Activated naive CD4-positive, alpha-beta T cell treated with anti-CD3 and anti-CD28 coated beads, Interleukin-2, amount 50 U/mL, for 24 hours (primary cell): ENCODE results near the gene HABP4.
"Not testable (repeated sequence)": the region's sequence is repeated elsewhere in the genome, so short reads cannot be mapped to it uniquely, and the experiment has no call there.

ENCODE experiments used
- H3K27ac Mint-ChIP-seq: one replicate; pipeline ENCODE4 v1.8.0; 2021; ENCODE audit warnings: mild to moderate bottlenecking, mixed read lengths
- H3K27me3 Mint-ChIP-seq: one replicate; pipeline ENCODE4 v1.8.0; 2021; ENCODE audit warnings: mixed read lengths
- H3K36me3 Mint-ChIP-seq: one replicate; pipeline ENCODE4 v1.8.0; 2021; ENCODE audit warnings: mixed read lengths
- H3K4me1 Mint-ChIP-seq: one replicate; pipeline ENCODE4 v1.8.0; 2021; ENCODE audit warnings: mixed read lengths
- H3K4me3 Mint-ChIP-seq: one replicate; pipeline ENCODE4 v1.8.0; 2021; ENCODE audit warnings: mild to moderate bottlenecking, mixed read lengths
- H3K9me3 Mint-ChIP-seq: one replicate; pipeline ENCODE4 v1.8.0; 2021; ENCODE audit warnings: mixed read lengths

The HABP4 gene

GRCh38 chr9:96496368-96497116 lies 46.6 kb downstream of the HABP4 start:
- Mint-ChIP-seq H3K27me3 (no peaks in the 10 kb centered on the region), H3K27ac (no peak overlapping the region), H3K36me3 (peaks cover 2% of the 10 kb centered on the region), H3K4me3 (no peak overlapping the region), H3K9me3 (no peaks in the 10 kb centered on the region), H3K4me1 (peaks cover 4% of the 10 kb centered on the region)

GRCh38 chr9:96497117-96497399 lies 47.1 kb downstream of the HABP4 start:
- Mint-ChIP-seq H3K27me3 (no peaks in the 10 kb centered on the region), H3K36me3 (no peaks in the 10 kb centered on the region), H3K27ac (no peak overlapping the region)

DNA sequence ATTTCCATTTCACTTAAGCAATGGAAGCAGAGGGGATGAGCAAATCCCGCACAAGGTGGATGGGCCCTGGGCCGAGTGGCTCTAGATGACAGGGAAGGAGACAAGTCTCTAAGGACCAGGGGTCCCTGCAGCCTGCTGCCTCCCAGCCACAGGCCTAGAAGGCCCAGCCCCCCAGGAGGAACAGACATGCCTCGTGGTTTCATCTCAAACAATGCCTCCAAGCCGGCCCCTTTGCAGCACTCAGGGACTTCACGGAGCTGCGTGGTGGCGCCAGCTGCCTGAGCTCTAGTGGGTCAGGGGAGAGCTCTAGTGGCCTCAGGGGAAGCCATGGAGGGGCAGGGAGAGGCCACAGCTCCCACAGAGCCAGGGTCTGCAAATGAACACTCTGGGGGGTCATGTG lies 48.8 kb downstream of the HABP4 start:
- H3K9me3 Mint-ChIP-seq = no peaks in the 10 kb centered on the region

More at GRCh38 chr9:96497117-96497399, 47.1 kb downstream of the HABP4 start:
- no peaks in the 10 kb centered on the region for H3K4me1 Mint-ChIP-seq
- no peaks in the 10 kb centered on the region for H3K9me3 Mint-ChIP-seq
- no peak overlapping the region for H3K4me3 Mint-ChIP-seq

GRCh38 chr9:96499257-96499656 lies 49.3 kb downstream of the HABP4 start:
- peaks cover 6% of the 10 kb centered on the region for H3K36me3 Mint-ChIP-seq
- peaks cover under 1% of the 10 kb centered on the region for H3K27me3 Mint-ChIP-seq
- H3K4me1 Mint-ChIP-seq = no peaks in the 10 kb centered on the region
- no peaks in the 10 kb centered on the region for H3K9me3 Mint-ChIP-seq
- H3K4me3 Mint-ChIP-seq = no peak overlapping the region
- no peak overlapping the region for H3K27ac Mint-ChIP-seq

More for the DNA sequence above, 48.8 kb downstream of the HABP4 start:
- H3K27ac Mint-ChIP-seq = no peak overlapping the region
- H3K36me3 Mint-ChIP-seq = peaks cover 3% of the 10 kb centered on the region
- H3K27me3 Mint-ChIP-seq = no peaks in the 10 kb centered on the region
- H3K4me3 Mint-ChIP-seq = no peak overlapping the region
- no peaks in the 10 kb centered on the region for H3K4me1 Mint-ChIP-seq

DNA sequence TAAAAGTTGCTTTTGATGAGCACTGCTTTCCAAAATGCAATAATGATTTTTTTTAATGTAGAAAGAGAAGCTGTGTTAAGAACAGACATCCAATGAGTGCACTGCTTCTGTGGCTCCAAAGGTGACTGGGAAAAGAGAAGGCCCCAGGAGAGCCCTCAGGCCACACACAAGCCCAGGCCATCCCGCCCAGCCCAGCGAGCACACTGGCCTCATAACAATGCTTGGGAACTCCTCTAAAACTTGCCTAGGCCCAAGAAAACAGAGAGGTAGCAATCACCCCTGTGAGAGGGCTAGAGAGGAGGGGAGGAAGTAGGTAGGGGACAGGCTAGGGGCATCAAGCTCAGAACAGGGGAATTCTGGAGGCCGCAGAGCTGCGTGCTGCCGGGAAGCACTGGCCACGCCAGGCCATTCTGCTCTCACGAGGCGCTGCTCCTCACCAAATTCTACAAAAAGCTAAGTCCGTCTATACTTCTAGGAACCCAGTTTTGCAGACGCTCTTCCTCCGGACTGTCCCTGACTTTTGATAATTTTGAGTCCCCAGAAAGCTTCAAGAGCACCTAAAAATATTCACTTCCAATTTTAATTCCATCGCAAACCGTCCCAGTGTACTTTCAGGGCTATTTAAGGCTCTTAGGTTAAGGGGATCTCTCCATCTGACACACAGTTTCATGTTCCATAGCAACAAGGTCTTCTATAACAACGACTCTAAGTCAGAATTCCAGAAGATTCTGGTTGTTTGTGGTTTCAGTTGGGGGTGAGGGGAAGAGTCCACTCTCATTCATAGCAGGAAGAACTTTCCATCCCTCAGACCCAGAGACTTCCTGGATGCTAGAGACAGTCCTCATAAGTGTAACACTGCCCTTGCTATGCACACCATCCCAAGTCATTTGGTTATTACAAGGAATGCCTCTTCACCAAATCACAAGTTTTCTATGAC lies 51.0 kb downstream of the HABP4 start:
- Mint-ChIP-seq H3K4me3 (no peak overlapping the region), H3K9me3 (no peaks in the 10 kb centered on the region), H3K4me1 (no peaks in the 10 kb centered on the region), H3K27ac (no peak overlapping the region), H3K36me3 (peaks cover 7% of the 10 kb centered on the region), H3K27me3 (peaks cover 1% of the 10 kb centered on the region)

DNA sequence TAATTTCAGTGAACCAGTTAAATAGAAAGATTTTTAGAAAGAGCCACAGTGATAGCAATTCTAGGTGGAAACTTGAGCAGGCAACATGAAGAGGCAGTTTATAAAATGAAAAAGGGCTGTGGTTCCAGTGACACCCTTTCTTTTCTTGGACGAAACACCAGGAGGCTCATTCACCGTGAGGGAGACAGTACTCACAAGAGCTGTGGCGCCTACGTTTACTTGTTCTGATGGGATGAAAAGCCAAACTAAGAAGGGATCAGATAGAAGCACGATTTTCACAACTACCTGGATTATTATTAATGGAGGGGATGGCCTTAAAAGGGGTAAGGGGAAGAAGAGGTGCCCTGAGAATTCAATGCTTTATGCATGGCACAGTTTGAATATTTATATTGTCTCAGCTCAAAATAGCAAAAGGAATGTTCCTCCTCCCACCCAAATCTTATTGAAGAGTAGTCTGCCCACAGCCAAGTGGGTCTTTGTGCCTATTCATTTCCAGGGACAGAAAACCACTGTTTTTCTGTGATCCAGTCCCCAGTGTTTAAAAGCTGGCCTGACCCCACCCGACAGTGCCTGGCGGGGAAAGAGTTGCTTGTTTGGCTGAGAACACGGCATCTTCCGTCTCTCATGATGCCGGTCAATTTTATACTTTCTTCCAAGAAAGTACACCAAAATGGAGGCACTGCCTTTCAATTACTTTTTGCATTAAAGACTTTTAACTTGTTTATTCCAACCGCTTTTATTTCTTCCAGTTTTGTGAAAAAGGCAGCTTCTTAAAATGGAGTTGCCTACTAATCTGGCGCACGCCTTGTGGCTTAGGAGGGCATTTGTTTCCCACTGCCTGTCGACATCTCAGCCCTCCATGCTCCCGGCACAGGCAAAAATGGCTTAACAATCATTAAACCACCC lies 51.9 kb downstream of the HABP4 start:
- H3K4me3 Mint-ChIP-seq = no peak overlapping the region
- peaks cover 1% of the 10 kb centered on the region for H3K27me3 Mint-ChIP-seq
- no peak overlapping the region for H3K27ac Mint-ChIP-seq
- H3K9me3 Mint-ChIP-seq = no peaks in the 10 kb centered on the region
- H3K36me3 Mint-ChIP-seq = peaks cover 7% of the 10 kb centered on the region
- H3K4me1 Mint-ChIP-seq = no peaks in the 10 kb centered on the region

DNA sequence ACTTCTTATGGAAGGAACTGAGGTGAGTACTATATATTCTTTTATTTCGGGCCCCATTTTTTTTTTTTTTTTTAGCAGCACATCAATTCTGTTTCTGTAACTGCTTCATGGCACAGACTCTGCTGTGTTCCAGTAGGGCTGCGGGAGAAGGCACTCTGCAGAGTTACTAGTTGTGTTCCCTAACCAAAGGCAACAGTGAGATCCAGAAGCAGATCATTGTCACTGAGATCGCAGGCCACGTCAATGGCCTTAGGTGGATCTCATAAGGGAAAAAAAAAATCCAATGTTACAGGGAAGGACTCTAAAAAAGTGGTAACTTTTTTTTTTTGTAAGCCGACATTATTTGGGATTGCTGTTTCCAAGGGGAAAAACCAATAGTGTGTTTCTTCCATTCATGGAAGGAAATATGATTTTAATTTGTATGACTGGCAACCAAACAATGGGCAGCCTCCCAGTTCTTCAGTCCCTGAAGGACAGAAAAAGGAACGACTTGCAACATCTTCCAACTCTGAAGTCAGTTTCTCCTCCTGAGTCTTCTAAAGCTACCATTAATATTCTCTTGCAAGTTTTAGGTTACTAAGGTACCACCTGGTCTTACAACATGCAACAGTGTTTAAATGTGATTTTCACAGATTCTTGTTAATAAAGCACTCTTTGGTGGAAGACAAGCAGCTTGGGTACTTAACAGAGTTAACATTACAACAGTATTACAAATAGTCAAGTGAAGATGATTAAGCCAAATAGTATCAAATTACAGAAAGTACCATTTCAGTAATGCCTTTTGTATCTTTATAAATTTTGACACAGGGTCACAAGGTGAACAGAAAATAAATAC lies 52.8 kb downstream of the HABP4 start:
- Mint-ChIP-seq H3K27me3 (peaks cover 1% of the 10 kb centered on the region), H3K4me3 (no peak overlapping the region), H3K36me3 (peaks cover 7% of the 10 kb centered on the region), H3K4me1 (no peaks in the 10 kb centered on the region), H3K9me3 (no peaks in the 10 kb centered on the region), H3K27ac (no peak overlapping the region)

DNA sequence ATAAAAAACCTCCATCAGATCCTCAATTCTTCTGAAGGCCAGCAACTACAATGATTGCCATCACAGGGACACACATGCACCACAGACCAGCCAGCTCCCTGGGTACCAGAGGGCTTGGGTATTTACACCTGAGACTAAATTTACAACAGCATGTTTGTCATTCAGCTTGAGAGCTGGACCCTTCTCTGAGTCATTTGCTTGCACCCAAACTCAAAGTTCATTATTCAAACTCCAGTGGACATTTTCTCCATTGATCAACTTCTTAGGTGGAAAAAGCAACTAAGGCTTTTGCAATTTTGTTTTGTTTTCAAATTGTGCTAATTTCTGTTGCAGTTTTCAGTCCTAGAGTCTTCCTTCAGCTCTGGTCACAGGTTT lies 53.4 kb downstream of the HABP4 start:
- H3K36me3 Mint-ChIP-seq, H3K27me3 Mint-ChIP-seq, H3K9me3 Mint-ChIP-seq, H3K4me1 Mint-ChIP-seq, H3K4me3 Mint-ChIP-seq, H3K27ac Mint-ChIP-seq: not testable (repeated sequence)

DNA sequence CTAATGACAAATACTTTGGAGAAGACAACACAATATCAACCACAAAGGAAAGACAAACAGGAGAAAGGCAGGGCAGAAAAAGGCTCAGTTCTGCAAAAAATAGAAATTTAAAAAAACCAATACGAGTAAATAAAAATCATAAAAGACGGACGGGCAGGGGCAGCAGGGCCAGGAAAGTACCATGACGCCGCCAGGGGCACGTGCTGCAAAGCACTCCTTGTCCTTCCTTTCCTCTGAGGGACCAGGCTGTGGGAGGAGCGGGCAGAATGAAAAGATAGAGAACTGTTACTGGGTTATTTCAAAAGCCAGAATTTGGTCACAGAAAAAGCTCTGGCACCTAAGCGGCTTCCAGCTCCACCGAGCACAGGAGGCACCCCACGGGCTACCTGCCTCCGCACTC lies 53.9 kb downstream of the HABP4 start:
- Mint-ChIP-seq H3K27ac (no peak overlapping the region), H3K27me3 (peaks cover 1% of the 10 kb centered on the region), H3K4me1 (no peaks in the 10 kb centered on the region), H3K36me3 (peaks cover 10% of the 10 kb centered on the region), H3K4me3 (no peak overlapping the region), H3K9me3 (no peaks in the 10 kb centered on the region)

- Mint-ChIP-seq H3K27me3 (peaks cover 1% of the 10 kb centered on the region), H3K4me1 (peaks cover 7% of the 10 kb centered on the region), H3K36me3 (peaks cover 10% of the 10 kb centered on the region), H3K9me3 (no peaks in the 10 kb centered on the region), H3K4me3 (no peak overlapping the region), H3K27ac (no peak overlapping the region)
Observed at GRCh38 chr9:96505316-96505991, 55.5 kb downstream of the HABP4 start.

- H3K27me3 Mint-ChIP-seq = peaks cover 1% of the 10 kb centered on the region
- no peaks in the 10 kb centered on the region for H3K9me3 Mint-ChIP-seq
- H3K4me3 Mint-ChIP-seq = no peak overlapping the region
- H3K27ac Mint-ChIP-seq = no peak overlapping the region
- H3K36me3 Mint-ChIP-seq = peaks cover 10% of the 10 kb centered on the region
- peaks cover 7% of the 10 kb centered on the region for H3K4me1 Mint-ChIP-seq
Observed at GRCh38 chr9:96508227-96508940, 58.4 kb downstream of the HABP4 start.

DNA sequence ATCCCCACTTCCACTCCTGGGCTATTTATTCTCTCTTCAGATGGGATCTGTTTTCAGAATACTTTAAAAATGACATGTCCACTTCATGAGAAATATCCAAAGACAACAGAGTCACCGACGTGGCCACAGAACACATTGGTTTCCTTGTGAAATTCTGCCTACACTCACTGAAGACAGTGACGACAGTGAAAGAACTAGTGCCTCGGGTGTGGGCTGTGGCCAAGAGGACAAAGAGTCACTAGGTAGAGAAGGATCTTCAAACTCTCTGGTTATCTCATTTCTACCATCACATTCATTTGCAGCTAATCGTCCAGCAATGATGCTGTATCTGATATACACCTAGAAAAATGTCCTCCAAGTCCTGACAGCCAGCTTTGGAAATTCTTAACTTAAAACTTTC lies 59.1 kb downstream of the HABP4 start:
- H3K4me1 Mint-ChIP-seq = peaks cover 7% of the 10 kb centered on the region
- peaks cover 5% of the 10 kb centered on the region for H3K36me3 Mint-ChIP-seq
- no peaks in the 10 kb centered on the region for H3K9me3 Mint-ChIP-seq
- H3K27me3 Mint-ChIP-seq = peaks cover 1% of the 10 kb centered on the region
- no peak overlapping the region for H3K4me3 Mint-ChIP-seq
- H3K27ac Mint-ChIP-seq = no peak overlapping the region

DNA sequence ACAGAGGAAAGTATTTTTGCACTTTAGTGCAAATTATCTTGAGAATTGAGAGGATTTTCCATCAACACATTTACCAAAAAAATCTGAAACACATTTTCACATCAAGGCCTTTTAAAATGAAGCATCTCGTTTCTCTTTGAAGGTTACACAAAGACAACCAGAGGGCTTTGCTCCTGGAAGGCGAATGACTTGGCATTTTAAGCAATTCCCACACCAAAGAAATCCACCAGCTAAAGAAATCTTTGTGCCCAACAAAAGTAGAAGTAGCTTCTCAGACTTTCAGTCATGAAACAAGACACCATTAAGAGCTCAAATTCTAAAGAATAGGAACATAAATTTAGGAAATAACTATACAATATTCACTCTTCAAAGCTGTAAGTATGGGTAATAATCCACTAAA lies 59.9 kb downstream of the HABP4 start:
- Mint-ChIP-seq H3K36me3 (peaks cover 3% of the 10 kb centered on the region), H3K4me3 (no peak overlapping the region), H3K4me1 (peaks cover 7% of the 10 kb centered on the region), H3K27me3 (no peaks in the 10 kb centered on the region), H3K27ac (peak overlapping the region; percentile 65), H3K9me3 (no peaks in the 10 kb centered on the region)

GRCh38 chr9:96510258-96510657 lies 60.3 kb downstream of the HABP4 start:
- peaks cover 3% of the 10 kb centered on the region for H3K36me3 Mint-ChIP-seq
- no peaks in the 10 kb centered on the region for H3K27me3 Mint-ChIP-seq
- peaks cover 7% of the 10 kb centered on the region for H3K4me1 Mint-ChIP-seq
- no peak overlapping the region for H3K4me3 Mint-ChIP-seq
- no peaks in the 10 kb centered on the region for H3K9me3 Mint-ChIP-seq
- no peak overlapping the region for H3K27ac Mint-ChIP-seq
